Activated B cell treated with CpG ODN at 0.5 μM for 24 hours (primary cell): ENCODE results near the gene ZMYND8. TPM values are rescaled to one million over a fixed set of nuclear protein-coding genes. Genes with fewer than 3 reads are reported as not detected.

Source experiments
- ATAC-seq: fragments of 200-7000 bp; cut with Tn5 transposase; one replicate; pipeline ENCODE4 v1.10.0; 2021; ENCODE audit warnings: low read depth, mild to moderate bottlenecking, moderate library complexity
- CTCF ChIA-PET: fragments of 350-600 bp; sonication (Branson Sonifier 250); formaldehyde crosslinking; loops from one replicate; lab custom pipeline; 2021; ENCODE audit warnings: antibody characterized with exemption; lab: Charles Lee
- POLR2A ChIA-PET: fragments of 350-600 bp; sonication (Branson Sonifier 250); formaldehyde crosslinking; loops from one replicate; lab custom pipeline; 2021; ENCODE audit warnings: antibody characterized with exemption; lab: Charles Lee
- DNase-seq: peaks from one replicate; pipeline ENCODE4 v3.0.0; 2022
- H3K27ac Mint-ChIP-seq: one replicate; pipeline ENCODE4 v1.8.0; 2020; ENCODE audit warnings: mixed read lengths
- H3K27me3 Mint-ChIP-seq: one replicate; pipeline ENCODE4 v1.8.0; 2021; ENCODE audit warnings: mixed read lengths
- H3K36me3 Mint-ChIP-seq: one replicate; pipeline ENCODE4 v1.8.0; 2021; ENCODE audit warnings: low read depth, mixed read lengths
- H3K4me1 Mint-ChIP-seq: one replicate; pipeline ENCODE4 v1.8.0; 2021; ENCODE audit warnings: mixed read lengths
- H3K4me3 Mint-ChIP-seq: one replicate; pipeline ENCODE4 v1.8.0; 2020; ENCODE audit warnings: mild to moderate bottlenecking, mixed read lengths
- H3K9me3 Mint-ChIP-seq: one replicate; pipeline ENCODE4 v1.8.0; 2020; ENCODE audit warnings: mixed read lengths
- intact Hi-C: fragments of 100-400 bp; cut with micrococcal nuclease; formaldehyde crosslinking; loops from one replicate; pipeline ENCODE4 v1.15.1; 2024
- total RNA-seq: library from RNA; stranded (reverse); gene quantifications from 2 replicates; pipeline ENCODE4 v1.2.3, GENCODE V29; 2022
- TF ChIP-seq, protein P1 (sequence below): fragments of 200-600 bp; IDR thresholded peaks from one replicate; pipeline ENCODE4 v1.8.0; 2022; ENCODE audit warnings: antibody characterized with exemption, mild to moderate bottlenecking

Gene ZMYND8
- total RNA-seq, 1 donor from 2014 or later, result 42.6 TPM

DNA sequence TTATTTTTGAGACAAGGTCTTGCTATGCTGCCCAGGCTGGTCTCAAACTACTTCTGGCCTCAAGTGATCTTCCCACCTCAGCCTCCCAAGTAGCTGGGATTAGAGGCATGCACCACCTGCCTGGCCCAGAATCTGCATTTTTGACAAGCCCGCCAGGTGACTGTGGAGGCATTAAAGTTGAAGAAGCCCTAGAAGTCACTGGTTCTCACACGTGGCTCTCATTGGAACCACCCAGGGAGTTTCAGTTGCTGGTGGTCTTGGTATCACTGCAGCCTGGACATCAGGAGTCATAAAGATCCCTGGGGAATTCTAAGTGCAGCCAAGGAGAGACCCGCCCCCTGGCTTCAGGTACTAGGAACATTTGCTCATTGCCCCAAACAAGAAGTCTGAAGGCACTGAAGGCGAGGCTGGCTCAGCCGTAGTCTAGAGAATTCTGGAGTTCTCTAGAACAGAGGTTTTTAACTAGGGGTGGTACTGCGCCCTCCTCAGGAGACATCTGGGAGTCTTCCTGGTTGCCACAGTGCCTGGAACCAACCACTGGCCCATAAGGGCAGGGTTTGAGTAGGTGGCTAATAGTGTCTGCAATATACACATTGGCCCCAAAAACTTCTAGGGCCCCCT is 182.8 kb downstream of the ZMYND8 start:
- Mint-ChIP-seq H3K27ac (no peak overlapping the region), H3K9me3 (no peaks in the 10 kb centered on the region), H3K4me3 (no peak overlapping the region), H3K27me3 (peaks cover 11% of the 10 kb centered on the region), H3K36me3 (no peaks in the 10 kb centered on the region), H3K4me1 (no peaks in the 10 kb centered on the region)
- DNase-seq (no peak), ATAC-seq (no peak)
- TF ChIP-seq, protein P1, sequence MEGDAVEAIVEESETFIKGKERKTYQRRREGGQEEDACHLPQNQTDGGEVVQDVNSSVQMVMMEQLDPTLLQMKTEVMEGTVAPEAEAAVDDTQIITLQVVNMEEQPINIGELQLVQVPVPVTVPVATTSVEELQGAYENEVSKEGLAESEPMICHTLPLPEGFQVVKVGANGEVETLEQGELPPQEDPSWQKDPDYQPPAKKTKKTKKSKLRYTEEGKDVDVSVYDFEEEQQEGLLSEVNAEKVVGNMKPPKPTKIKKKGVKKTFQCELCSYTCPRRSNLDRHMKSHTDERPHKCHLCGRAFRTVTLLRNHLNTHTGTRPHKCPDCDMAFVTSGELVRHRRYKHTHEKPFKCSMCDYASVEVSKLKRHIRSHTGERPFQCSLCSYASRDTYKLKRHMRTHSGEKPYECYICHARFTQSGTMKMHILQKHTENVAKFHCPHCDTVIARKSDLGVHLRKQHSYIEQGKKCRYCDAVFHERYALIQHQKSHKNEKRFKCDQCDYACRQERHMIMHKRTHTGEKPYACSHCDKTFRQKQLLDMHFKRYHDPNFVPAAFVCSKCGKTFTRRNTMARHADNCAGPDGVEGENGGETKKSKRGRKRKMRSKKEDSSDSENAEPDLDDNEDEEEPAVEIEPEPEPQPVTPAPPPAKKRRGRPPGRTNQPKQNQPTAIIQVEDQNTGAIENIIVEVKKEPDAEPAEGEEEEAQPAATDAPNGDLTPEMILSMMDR, result no peak
- ChIA-PET POLR2A (no interaction called here), CTCF (no interaction called here)
- intact Hi-C loops, result no loop called here

DNA sequence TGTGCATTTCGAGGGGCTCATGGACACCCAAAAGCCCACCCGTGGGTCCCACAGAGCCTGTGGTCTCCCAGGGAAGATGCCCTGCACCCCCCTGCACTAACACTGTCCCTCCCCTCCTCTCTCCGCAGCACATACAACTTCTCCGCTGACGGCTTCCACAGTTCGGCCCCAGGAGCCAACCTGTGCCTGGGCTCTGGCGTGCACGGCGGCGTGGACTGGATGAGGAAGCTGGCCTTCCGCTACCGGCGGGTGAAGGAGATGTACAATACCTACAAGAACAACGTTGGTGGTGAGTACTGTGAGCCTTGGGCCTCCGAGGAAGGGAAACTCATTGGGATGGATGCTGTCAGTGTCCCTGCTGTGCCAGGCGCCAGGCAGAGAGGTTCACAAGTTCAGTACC is 183.9 kb downstream of the ZMYND8 start:
- CTCF ChIA-PET, result no interaction called here
- ATAC-seq (no peak), DNase-seq (no peak)
- POLR2A ChIA-PET, result interaction anchor here (0.8 kb wide), 1 partner anchor 9 kb away, joined by 3 read pairs; no protein-coding TSS in a partner anchor
- no peaks in the 10 kb centered on the region for H3K36me3 Mint-ChIP-seq
- H3K27ac Mint-ChIP-seq, result no peak overlapping the region
- H3K27me3 Mint-ChIP-seq, result peaks cover 15% of the 10 kb centered on the region
- H3K4me1 Mint-ChIP-seq, result no peaks in the 10 kb centered on the region
- H3K4me3 Mint-ChIP-seq, result no peak overlapping the region
- no peaks in the 10 kb centered on the region for H3K9me3 Mint-ChIP-seq
- intact Hi-C loops, result no loop called here
- TF ChIP-seq, protein P1, result no peak

DNA sequence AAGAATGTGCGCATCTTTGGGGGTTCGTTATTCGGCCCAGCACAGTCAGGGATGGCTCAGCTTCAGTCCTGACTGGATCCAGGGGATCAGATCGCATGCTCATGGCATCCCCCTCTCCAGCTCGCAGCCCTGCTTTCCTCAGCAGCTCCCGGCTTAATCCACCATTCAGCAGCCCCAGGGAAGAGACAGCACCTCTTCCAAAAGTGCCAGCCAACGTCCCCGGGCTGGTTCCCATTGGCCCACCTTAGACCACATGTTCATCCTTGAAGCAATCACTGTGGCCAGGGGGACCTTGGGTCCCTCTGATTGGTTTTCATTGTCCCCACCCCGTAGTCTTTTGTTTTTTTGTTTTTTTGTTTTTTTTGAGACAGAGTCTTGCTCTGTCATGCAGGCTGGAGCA is 188.7 kb downstream of the ZMYND8 start:
- intact Hi-C loops, result no loop called here
- H3K27me3 Mint-ChIP-seq, result peaks cover 16% of the 10 kb centered on the region
- H3K36me3 Mint-ChIP-seq, result no peaks in the 10 kb centered on the region
- H3K4me1 Mint-ChIP-seq, result no peaks in the 10 kb centered on the region
- no peaks in the 10 kb centered on the region for H3K9me3 Mint-ChIP-seq
- no peak overlapping the region for H3K27ac Mint-ChIP-seq
- ATAC-seq (no peak), DNase-seq (no peak)
- no peak overlapping the region for H3K4me3 Mint-ChIP-seq
- ChIA-PET POLR2A (no interaction called here), CTCF (no interaction called here)
- TF ChIP-seq, protein P1, result no peak

GRCh38 chr20:47165376-47165865 is 191.1 kb downstream of the ZMYND8 start:
- Mint-ChIP-seq H3K4me3 (no peak overlapping the region), H3K9me3 (no peaks in the 10 kb centered on the region), H3K4me1 (no peaks in the 10 kb centered on the region), H3K27me3 (peaks cover 5% of the 10 kb centered on the region), H3K36me3 (no peaks in the 10 kb centered on the region), H3K27ac (no peak overlapping the region)
- intact Hi-C loops, result no loop called here
- no peak for ATAC-seq
- POLR2A ChIA-PET, result no interaction called here
- CTCF ChIA-PET, result no interaction called here
- TF ChIP-seq, protein P1, result no peak
- DNase-seq, result no peak

DNA sequence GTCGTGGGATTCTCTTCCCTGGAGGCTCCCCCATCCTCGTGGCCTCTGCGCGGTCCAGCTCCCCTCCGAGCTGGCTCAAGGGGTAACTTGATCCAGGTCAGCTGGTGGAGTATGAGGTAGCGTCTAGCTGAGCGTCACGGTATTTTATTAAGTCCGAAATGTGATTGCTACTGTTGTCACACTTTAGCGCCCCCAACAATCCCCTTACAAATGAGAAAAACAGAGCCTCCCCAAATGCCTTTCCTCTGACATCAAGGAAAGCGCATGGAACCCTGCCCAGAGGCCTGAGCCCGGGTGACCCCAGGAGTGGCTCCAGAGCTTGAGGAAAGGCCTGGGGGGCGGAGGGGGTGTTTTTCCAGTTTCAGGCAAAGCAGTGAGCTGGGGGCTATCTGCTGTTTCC is 192.4 kb downstream of the ZMYND8 start:
- TF ChIP-seq, protein P1, result no peak
- H3K27me3 Mint-ChIP-seq, result peaks cover 5% of the 10 kb centered on the region
- H3K27ac Mint-ChIP-seq, result no peak overlapping the region
- intact Hi-C loops, result no loop called here
- no peaks in the 10 kb centered on the region for H3K9me3 Mint-ChIP-seq
- ChIA-PET CTCF (no interaction called here), POLR2A (no interaction called here)
- DNase-seq (no peak), ATAC-seq (no peak)
- H3K4me1 Mint-ChIP-seq, result no peaks in the 10 kb centered on the region
- H3K4me3 Mint-ChIP-seq, result no peak overlapping the region
- no peaks in the 10 kb centered on the region for H3K36me3 Mint-ChIP-seq
